Stimulated activated CD4-positive, alpha-beta T cell treated with anti-CD3 and anti-CD28 coated beads, Interleukin-12 subunit alpha, Interleukin-12 subunit beta, amount 100 ng/mL, for 4 hours (primary cell): Measurements from ENCODE around the gene RNF112.

Experiments
- DNase-seq: peaks from one replicate; pipeline ENCODE4 v3.0.0-alpha.2; 2020

Gene RNF112

GRCh38 chr17:19390951-19391350 lies 20.1 kb upstream of the RNF112 start:
- no peak for DNase-seq

GRCh38 chr17:19391432-19391831 lies 19.6 kb upstream of the RNF112 start:
- DNase-seq = no peak

GRCh38 chr17:19392303-19392702 lies 18.7 kb upstream of the RNF112 start:
- no peak for DNase-seq

- DNase-seq = no peak
These were observed 13.4 kb upstream of the RNF112 start for GRCh38 chr17:19397556-19398041.

GRCh38 chr17:19398301-19399181 lies 12.5 kb upstream of the RNF112 start:
- DNase-seq = no peak

GRCh38 chr17:19399750-19400450 lies 11.1 kb upstream of the RNF112 start:
- no peak for DNase-seq

- DNase-seq = no peak
These were observed 9.6 kb upstream of the RNF112 start for GRCh38 chr17:19401321-19402010.

GRCh38 chr17:19402171-19402570 lies 8.9 kb upstream of the RNF112 start:
- DNase-seq = no peak

- DNase-seq = no peak
These were observed 8.0 kb upstream of the RNF112 start for GRCh38 chr17:19403021-19403420.

- DNase-seq = no peak
These were observed 6.8 kb upstream of the RNF112 start for GRCh38 chr17:19404264-19404663.

GRCh38 chr17:19405114-19405513 lies 5.9 kb upstream of the RNF112 start:
- DNase-seq = no peak

GRCh38 chr17:19407601-19408345 lies 3.3 kb upstream of the RNF112 start:
- no peak for DNase-seq

GRCh38 chr17:19408346-19408710 lies 2.7 kb upstream of the RNF112 start:
- DNase-seq = no peak

- DNase-seq = no peak
These were observed 2.0 kb upstream of the RNF112 start for GRCh38 chr17:19409066-19409465.

GRCh38 chr17:19409509-19409908 lies 1.5 kb upstream of the RNF112 start:
- DNase-seq = no peak

GRCh38 chr17:19410091-19410490 lies 941 bp upstream of the RNF112 start:
- no peak for DNase-seq

- no peak for DNase-seq
These were observed 599 bp downstream of the RNF112 start for GRCh38 chr17:19411631-19412030.

- no peak for DNase-seq
These were observed 1.5 kb downstream of the RNF112 start for GRCh38 chr17:19412510-19412909.

- no peak for DNase-seq
These were observed 2.0 kb downstream of the RNF112 start for GRCh38 chr17:19412984-19413383.

- no peak for DNase-seq
These were observed 2.7 kb downstream of the RNF112 start for GRCh38 chr17:19413761-19414160.

- no peak for DNase-seq
These were observed 3.6 kb downstream of the RNF112 start for GRCh38 chr17:19414396-19415280.

GRCh38 chr17:19415311-19415710 lies 4.3 kb downstream of the RNF112 start:
- no peak for DNase-seq
